ENCODE results near the gene C10orf105. TPM values are rescaled to one million over a fixed set of nuclear protein-coding genes. Genes with fewer than 3 reads are reported as not detected.

The C10orf105 gene
- polyA plus RNA-seq, 10 donors, result 0.08 to 0.36 (median 0.16) TPM; not detected in 1

- DNase-seq, result peak in 1 of 3 donors; percentile 67
These were observed 2.0 kb downstream of the C10orf105 start for GRCh38 chr10:71717551-71717951.

- DNase-seq, result no peak
These were observed 2.5 kb downstream of the C10orf105 start for GRCh38 chr10:71717056-71717455.

GRCh38 chr10:71716426-71716825, 3.2 kb downstream of the C10orf105 start:
- no peak for DNase-seq

GRCh38 chr10:71715860-71716259, 3.7 kb downstream of the C10orf105 start:
- no peak for DNase-seq

- DNase-seq, result no peak
These were observed 4.6 kb downstream of the C10orf105 start for GRCh38 chr10:71715026-71715425.

- no peak for DNase-seq
These were observed 5.0 kb downstream of the C10orf105 start for GRCh38 chr10:71714592-71714991.

- DNase-seq, result no peak
These were observed 5.6 kb downstream of the C10orf105 start for GRCh38 chr10:71714031-71714410.

GRCh38 chr10:71713135-71714030, 6.2 kb downstream of the C10orf105 start:
- DNase-seq, result peak; percentile 60 to 89 (median 70)

- no peak for DNase-seq
These were observed 6.9 kb downstream of the C10orf105 start for GRCh38 chr10:71712572-71713134.

- DNase-seq, result no peak
These were observed 7.4 kb downstream of the C10orf105 start for GRCh38 chr10:71712170-71712569.

- DNase-seq, result no peak
These were observed 8.4 kb downstream of the C10orf105 start for GRCh38 chr10:71711052-71711623.

- no peak for DNase-seq
These were observed 9.1 kb downstream of the C10orf105 start for GRCh38 chr10:71710519-71710918.

GRCh38 chr10:71708897-71709882, 10.4 kb downstream of the C10orf105 start:
- DNase-seq, result no peak

- peak in 2 of 3 donors; percentile 49 to 76 for DNase-seq
These were observed 11.3 kb downstream of the C10orf105 start for GRCh38 chr10:71708301-71708703.

GRCh38 chr10:71707240-71707789, 12.3 kb downstream of the C10orf105 start:
- DNase-seq, result no peak

GRCh38 chr10:71706216-71707121, 13.1 kb downstream of the C10orf105 start:
- DNase-seq, result no peak

- no peak for DNase-seq
These were observed 14.0 kb downstream of the C10orf105 start for GRCh38 chr10:71705582-71705981.

- no peak for DNase-seq
These were observed 14.8 kb downstream of the C10orf105 start for GRCh38 chr10:71704816-71705215.

- DNase-seq, result no peak
These were observed 16.0 kb downstream of the C10orf105 start for GRCh38 chr10:71703577-71703976.

GRCh38 chr10:71701496-71702132, 18.0 kb downstream of the C10orf105 start:
- DNase-seq, result no peak
